IPS-18c (cell line): ENCODE results near the gene RTP5.
"Not testable (repeated sequence)": the region's sequence is repeated elsewhere in the genome, so short reads cannot be mapped to it uniquely, and the experiment has no call there.

Source experiments
- H3K4me3 ChIP-seq: 2 replicates; pipeline ENCODE4 v1.7.0; 2013; ENCODE audit warnings: low read depth, mild to moderate bottlenecking, low read length, moderate library complexity; ENCODE audit not compliant: insufficient read depth
- H3K9me3 ChIP-seq: one replicate; pipeline ENCODE4 v1.6.1; 2013; ENCODE audit warnings: mild to moderate bottlenecking, low read length, moderate library complexity; ENCODE audit not compliant: control insufficient read depth, insufficient read depth

RTP5 gene

GRCh38 chr2:241869087-241869961 is at the start of gene RTP5:
TSS of gene RTP5 (plus strand) at chr2:241869729. CDS start at chr2:241869757, 28 bp downstream.
- Histone ChIP-seq H3K9me3 (peaks cover under 1% of the 10 kb centered on the region), H3K4me3 (no peak within 1 kb of the TSS)

- not testable (repeated sequence) for H3K4me3 ChIP-seq, H3K9me3 ChIP-seq
These were observed 49.4 kb upstream of the RTP5 start for GRCh38 chr2:241819947-241820624.

GRCh38 chr2:241820625-241821384 is 48.7 kb upstream of the RTP5 start:
- H3K4me3 ChIP-seq = no peak overlapping the region
- peaks cover 2% of the 10 kb centered on the region for H3K9me3 ChIP-seq

GRCh38 chr2:241821460-241822263 is 47.9 kb upstream of the RTP5 start:
- Histone ChIP-seq H3K4me3 (no peak overlapping the region), H3K9me3 (no peaks in the 10 kb centered on the region)

- Histone ChIP-seq H3K4me3 (no peak overlapping the region), H3K9me3 (no peaks in the 10 kb centered on the region)
These were observed 47.3 kb upstream of the RTP5 start for GRCh38 chr2:241822264-241822623.

GRCh38 chr2:241823531-241824437 is 45.7 kb upstream of the RTP5 start:
- not testable (repeated sequence) for H3K4me3 ChIP-seq, H3K9me3 ChIP-seq

- no peak overlapping the region for H3K4me3 ChIP-seq
- H3K9me3 ChIP-seq = no peaks in the 10 kb centered on the region
These were observed 42.1 kb upstream of the RTP5 start for GRCh38 chr2:241827394-241827793.

- no peak overlapping the region for H3K4me3 ChIP-seq
- H3K9me3 ChIP-seq = no peaks in the 10 kb centered on the region
These were observed 36.3 kb upstream of the RTP5 start for GRCh38 chr2:241833101-241833663.

GRCh38 chr2:241833756-241834526 is 35.6 kb upstream of the RTP5 start:
- H3K4me3 ChIP-seq, H3K9me3 ChIP-seq: not testable (repeated sequence)

GRCh38 chr2:241834527-241835210 is 34.9 kb upstream of the RTP5 start:
- Histone ChIP-seq H3K4me3 (no peak overlapping the region), H3K9me3 (no peaks in the 10 kb centered on the region)

GRCh38 chr2:241835611-241836010 is 33.9 kb upstream of the RTP5 start:
- no peak overlapping the region for H3K4me3 ChIP-seq
- H3K9me3 ChIP-seq = no peaks in the 10 kb centered on the region

GRCh38 chr2:241836292-241836691 is 33.2 kb upstream of the RTP5 start:
- no peak overlapping the region for H3K4me3 ChIP-seq
- H3K9me3 ChIP-seq = no peaks in the 10 kb centered on the region

- H3K9me3 ChIP-seq = no peaks in the 10 kb centered on the region
- H3K4me3 ChIP-seq = no peak overlapping the region
These were observed 32.1 kb upstream of the RTP5 start for GRCh38 chr2:241837197-241837965.
